EL (cell line): ENCODE results near the gene NAV2.
"Not testable (repeated sequence)": the region's sequence is repeated elsewhere in the genome, so short reads cannot be mapped to it uniquely, and the experiment has no call there.

Experiments used
- DNase-seq: peaks from one replicate; pipeline ENCODE4 v3.0.0-alpha.2; 2016

NAV2 gene

DNA sequence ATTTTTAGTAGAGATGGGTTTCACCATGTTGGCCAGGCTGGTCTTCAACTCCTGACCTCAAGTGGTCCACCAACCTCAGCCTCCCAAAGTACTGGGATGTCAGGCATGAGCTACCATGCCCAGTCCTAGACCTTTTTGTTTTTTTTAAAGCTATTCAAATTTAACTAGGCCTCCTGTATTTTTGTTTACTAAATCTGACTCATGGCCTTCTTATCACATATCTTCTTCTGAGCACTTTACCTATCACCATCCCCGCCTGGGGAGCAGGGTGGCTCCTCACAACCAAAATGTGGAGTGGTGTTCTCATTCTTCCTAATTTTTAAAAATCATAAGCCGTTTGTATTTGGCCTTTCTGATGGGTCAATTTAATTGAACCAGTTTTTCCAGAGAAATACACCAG lies 355.0 kb downstream of the NAV2 start:
- DNase-seq: no peak

DNA sequence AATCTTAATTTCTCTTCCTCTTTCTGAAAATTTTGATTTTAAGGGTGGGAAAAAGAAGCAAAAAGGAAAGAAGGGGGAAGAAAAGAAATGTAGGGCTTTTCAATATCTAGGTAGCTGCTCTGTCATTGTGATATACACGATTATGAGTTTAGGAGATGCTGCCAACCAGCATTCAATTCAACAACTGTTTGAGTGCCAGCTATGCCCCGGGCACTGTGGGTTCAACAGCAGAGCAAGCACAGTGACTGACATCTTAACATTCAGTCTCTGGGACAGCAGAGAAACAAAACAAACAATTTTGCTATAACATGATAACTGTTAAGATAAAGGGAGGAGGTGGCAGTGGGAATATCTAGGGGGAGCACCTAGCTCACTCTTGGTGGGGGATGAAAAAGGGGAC lies 356.1 kb downstream of the NAV2 start:
- no peak for DNase-seq

GRCh38 chr11:20070459-20070858 lies 357.8 kb downstream of the NAV2 start:
- no peak for DNase-seq

DNA sequence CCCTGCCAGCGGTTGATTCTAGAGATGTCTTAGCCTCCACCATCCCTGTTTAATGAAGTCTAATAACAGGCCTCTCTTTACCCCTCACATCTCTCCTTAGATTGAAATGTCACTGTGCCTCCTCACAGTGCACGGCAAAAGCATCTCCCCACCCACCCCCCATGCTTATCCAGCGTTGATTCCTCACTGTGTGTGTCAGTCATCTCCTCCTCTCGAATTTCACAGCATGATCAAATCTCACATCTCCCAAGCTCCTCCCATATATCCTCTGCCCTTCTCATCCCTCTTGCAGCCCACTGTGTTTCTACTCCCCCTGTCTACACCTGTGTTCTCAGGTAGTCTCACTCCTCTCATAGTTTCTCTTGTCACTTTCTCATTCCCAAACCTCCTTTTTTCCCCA lies 363.0 kb downstream of the NAV2 start:
- DNase-seq: no peak

- DNase-seq: no peak
These were observed 366.2 kb downstream of the NAV2 start for GRCh38 chr11:20078846-20079245.

GRCh38 chr11:20080032-20080685 lies 367.5 kb downstream of the NAV2 start:
- DNase-seq: no peak

GRCh38 chr11:20081336-20081735 lies 368.7 kb downstream of the NAV2 start:
- no peak for DNase-seq

DNA sequence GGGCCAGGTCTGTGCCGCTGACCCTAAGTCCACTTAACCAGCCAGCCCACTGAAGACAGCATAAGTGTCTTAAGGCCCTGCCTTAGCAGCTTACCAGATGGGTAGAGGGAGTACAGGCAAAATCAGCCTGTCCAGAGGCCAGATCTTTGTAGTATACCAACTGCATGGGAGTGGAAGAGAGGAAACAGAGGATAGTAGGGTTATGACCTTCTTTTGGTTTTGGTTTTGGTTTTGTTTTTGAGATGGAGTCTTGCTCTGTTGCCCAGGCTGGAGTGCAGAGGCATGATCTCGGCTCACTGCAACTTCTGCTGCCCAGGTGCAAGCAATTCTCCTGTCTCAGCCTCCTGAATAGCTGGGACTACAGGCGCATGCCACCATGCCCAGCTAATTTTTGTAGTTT lies 371.2 kb downstream of the NAV2 start:
- DNase-seq: not testable (repeated sequence)

DNA sequence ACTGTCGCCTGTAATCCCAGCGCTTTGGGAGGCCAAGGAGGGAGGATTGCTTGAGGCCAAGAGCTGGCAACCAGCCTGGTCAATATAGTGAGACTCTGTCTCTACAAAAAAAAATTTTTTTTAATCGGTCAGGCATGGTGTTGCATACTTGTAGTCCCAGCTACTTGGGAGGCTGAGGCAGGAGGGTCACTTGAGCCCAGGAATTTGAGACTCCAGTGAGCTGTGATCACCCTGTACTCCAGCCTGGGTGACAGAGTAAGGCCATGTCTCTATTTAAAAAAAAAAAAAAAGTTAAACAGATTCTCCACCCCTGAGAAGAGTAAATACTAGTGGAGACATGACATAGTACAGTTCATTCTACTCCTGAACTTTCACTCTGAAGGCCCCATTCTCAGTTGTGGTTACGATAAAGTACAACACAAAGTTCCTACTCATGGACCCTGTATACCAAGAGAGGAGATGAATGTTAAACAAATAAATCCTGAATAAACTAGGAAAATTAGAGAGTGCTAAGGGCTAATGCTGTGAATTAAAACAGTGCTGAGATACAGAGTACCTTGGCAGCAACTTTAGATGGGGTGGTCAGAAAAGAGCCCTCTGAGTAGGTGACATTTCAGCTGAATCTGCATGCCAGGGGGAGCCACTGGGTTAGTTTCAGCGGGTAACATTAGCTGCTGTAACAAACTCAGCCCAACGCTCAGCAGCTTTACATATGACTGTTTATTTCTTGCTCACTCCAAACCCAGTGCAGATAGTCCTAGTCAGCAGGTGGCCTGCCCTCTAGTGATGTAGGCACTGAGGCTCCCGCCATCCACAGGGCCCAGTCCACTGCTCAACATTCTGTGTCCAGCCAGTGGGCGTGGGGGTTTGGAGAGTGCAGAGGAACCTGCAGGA lies 372.5 kb downstream of the NAV2 start:
- no peak for DNase-seq

DNA sequence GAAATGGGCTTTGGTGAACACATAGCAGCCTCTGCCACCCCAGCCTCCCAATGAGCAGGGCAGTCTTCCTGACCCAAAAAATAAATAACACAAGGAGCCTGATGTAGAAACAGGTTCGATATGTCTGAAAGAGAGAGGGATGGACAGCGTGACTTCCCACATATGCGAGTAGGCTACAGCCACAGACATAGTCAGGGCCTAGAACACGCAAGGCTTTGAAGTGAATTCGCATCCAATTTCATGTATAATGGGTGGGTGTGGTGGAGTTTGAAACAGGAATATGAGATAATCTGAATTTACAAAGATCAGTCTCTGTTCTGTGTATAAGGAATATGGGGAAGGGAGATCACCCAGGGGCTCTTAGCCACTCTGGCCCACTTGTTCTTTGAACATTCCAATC lies 373.3 kb downstream of the NAV2 start:
- DNase-seq: no peak

DNA sequence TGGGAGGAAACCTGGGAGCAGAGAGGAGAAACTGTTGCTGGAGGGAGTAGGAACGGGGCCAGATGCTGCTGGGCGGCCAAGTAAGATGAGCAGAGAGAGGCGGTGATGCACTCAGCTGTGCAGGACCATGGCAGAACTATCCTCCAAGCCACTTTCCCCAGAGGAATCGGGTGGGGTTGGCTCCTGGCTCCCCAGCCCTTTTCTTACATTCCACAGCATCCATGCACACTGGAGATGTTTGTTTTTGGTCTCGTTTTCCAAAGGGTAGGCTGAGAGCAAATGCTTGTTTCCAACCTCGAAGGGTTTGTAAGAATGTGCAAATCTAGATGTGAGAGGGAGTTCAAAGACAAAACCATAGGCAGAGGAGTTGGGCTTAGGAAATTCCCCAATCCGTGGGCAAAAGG lies 374.5 kb downstream of the NAV2 start:
- no peak for DNase-seq

GRCh38 chr11:20088397-20089225 lies 376.0 kb downstream of the NAV2 start:
- DNase-seq: no peak

GRCh38 chr11:20089367-20089766 lies 376.7 kb downstream of the NAV2 start:
- no peak for DNase-seq

GRCh38 chr11:20089796-20090653 lies 377.4 kb downstream of the NAV2 start:
- DNase-seq: no peak

GRCh38 chr11:20090654-20091374 lies 378.2 kb downstream of the NAV2 start:
- DNase-seq: no peak

- DNase-seq: no peak
These were observed 381.1 kb downstream of the NAV2 start for GRCh38 chr11:20093775-20094174.

DNA sequence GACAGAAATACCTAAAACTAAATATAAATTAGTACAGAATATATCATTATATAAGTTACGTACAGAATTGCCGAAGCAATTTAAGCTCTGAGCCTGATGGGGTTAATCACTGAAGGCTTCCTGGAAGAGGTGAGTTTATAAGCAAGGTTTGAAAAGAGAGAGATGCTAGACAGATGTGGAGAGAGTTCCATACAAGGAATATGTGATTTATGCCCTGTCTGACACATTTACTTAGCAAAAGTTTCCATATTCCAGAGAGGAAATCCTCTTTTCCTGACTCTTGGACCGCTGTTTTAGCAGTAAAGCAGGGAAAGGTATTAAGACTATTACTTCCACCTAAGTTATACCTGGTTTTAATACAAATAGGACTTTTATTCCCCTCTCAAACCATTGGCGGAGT lies 382.6 kb downstream of the NAV2 start:
- DNase-seq: no peak

DNA sequence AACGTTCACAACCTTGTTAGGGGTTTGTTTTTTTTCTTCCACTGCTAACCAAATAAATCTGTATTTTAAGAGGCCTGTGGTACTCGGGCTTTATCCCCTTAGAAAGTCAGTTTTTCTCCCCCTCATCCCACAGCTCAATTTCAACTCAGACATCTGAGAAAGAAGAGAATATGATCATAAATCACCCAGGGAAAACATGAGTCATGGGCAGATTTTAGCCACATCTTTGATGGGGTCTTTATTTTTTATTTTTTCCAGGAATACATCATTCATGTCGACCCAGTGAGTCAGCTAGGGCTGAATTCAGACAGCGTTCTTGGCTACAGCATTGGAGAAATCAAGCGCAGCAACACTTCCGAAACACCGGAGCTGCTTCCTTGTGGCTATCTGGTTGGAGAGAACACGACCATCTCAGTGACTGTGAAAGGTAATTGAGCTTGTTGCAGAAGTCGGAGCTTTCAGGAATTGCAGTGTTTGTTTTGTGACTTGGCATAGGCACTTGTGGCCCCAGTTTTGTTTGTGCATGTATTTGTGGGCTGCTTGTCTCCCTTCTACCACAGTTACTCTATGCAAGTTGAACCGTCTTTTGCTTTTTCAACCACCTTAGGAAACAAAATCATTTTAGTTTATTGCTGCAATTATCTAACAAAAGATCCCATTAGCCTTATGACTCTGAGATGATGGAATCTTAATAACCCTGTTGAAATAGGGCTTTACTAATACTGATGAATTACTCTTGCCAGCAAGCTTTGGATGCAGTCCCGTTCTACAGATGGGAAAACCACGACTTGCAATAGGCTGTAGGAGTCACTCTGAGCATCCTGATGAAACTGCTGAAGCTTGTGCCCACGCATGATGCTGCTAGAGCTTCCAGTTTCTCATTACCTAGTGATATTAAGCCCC lies 384.9 kb downstream of the NAV2 start:
- peak; percentile 72 for DNase-seq

GRCh38 chr11:20099527-20099926 lies 386.9 kb downstream of the NAV2 start:
- DNase-seq: no peak

- no peak for DNase-seq
These were observed 389.8 kb downstream of the NAV2 start for GRCh38 chr11:20102397-20102796.

DNA sequence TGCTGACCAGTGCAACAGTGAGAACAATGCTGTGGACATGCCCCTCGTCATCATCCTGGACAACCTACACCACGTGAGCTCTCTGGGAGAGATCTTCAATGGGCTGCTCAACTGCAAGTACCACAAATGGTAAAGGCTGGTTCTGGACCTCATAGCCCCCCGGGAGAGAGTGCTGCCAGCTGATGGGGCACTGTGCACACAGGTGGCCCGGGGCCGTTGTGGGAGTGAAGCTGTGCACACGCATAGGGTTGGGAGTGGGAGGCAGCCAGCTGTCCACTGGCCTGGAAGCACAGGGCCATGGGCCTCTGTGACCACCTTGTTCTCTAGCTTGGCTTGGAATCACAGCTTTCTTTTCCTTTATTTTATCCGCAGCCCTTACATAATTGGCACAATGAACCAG lies 390.6 kb downstream of the NAV2 start:
- no peak for DNase-seq
